Stimulated activated CD8-positive, alpha-beta memory T cell treated with anti-CD3 and anti-CD28 coated beads, Interleukin-15, amount 100 ng/mL, for 4 hours (primary cell): ENCODE measurements around the gene CAMK2D.

Experiments used
- DNase-seq, 2 donors: peaks; one replicate each; pipeline ENCODE4 v3.0.0-alpha.2; 2020; ENCODE audit warnings: low read depth in 2 of 2

Gene CAMK2D

DNA sequence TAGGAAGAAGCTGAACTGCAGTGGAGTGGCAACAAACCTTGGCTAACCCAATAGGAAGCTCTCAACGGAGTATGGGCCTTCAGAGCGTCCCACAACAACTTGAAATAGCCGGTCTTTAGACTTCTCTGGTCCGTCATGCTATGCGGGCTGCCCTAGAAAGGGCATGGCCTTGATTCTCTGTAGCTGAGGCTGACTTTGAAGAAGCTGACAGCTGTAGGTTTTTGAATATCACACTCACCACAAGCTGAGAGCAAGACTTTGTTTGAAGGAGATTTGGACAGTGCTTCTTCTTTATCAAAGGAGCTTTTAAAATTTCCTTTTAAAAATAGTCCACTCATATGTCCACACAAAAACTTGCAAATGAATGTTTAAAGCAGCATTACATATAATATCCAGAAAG is 322.9 kb downstream of the CAMK2D start:
- DNase-seq = no peak

DNA sequence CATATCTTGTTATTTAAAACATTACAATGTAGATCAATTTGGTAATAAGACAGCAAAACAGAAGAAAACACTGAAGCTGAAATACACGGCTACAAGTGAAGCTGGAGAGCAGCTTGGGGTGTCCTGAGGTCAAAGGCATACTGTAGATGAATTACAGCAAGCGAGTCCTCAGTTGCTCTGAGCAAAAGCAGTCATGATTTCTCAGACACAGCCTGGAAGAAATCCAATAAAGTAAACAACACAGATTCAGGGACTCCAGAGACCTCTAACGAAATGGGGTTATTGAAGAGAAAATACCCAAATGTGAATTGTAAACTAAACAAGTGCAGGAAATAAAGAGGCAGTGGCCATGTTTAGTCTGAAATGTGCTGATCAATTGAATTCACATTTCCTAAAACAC is 324.4 kb downstream of the CAMK2D start:
- DNase-seq = no peak

GRCh38 chr4:113436360-113436759 is 325.2 kb downstream of the CAMK2D start:
- DNase-seq = no peak

GRCh38 chr4:113435893-113436292 is 325.6 kb downstream of the CAMK2D start:
- no peak for DNase-seq

DNA sequence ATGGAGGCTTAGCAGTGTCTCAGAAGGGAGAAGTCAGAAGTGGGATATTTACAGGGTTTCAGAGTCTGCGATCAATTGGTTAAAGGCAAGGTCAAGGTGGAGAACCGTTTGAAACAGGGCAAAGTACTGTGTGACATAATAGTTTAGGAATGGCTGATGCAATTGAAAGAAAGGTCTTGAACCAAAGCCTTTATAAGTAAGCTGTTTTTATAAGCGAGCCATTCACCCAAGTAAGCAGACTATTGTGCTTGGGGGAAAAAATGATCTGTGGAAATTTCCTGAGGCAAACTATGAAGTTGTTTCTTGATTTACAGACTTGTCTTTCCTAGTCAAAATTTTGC is 327.3 kb downstream of the CAMK2D start:
- DNase-seq = no peak

GRCh38 chr4:113433536-113434246 is 327.8 kb downstream of the CAMK2D start:
- DNase-seq = no peak

DNA sequence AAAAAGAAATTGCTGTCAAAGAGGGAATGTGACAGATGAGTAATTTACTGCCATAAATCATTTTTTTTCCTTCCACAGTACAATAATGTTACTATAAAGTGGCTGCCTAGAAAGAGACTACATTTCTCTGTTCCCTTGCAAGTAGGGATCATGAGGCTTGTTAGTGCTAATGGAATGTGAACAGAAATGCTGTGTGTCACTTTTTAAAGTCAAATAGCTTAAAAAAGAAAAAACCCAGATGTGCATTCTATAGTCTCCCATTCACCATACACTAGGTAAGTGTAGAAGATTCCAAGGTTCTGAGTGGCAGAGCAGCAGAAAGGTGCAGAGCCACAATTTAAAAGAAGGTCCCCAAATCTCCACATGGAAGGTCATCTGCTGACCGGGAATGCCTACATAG is 328.4 kb downstream of the CAMK2D start:
- DNase-seq = no peak

DNA sequence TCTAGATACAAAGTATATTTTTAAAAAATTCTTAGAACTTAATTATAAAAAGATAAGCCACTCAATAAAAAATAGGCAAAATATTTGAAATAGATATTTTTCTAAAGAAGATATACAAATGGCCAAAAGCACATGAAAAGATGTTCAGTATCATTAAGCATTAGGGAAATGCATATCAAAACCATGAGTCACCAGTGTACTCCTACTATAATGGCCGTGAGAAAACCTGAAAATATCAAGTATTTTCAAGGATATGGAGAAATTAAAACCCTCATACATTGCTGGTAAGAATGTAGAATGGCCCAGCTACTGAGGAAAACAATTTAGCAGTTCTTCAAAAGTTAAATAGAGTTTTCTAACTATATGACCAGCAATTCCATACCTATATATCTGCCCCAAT is 337.9 kb downstream of the CAMK2D start:
- no peak for DNase-seq

- no peak for DNase-seq
These were observed 340.6 kb downstream of the CAMK2D start for GRCh38 chr4:113420938-113421337.

DNA sequence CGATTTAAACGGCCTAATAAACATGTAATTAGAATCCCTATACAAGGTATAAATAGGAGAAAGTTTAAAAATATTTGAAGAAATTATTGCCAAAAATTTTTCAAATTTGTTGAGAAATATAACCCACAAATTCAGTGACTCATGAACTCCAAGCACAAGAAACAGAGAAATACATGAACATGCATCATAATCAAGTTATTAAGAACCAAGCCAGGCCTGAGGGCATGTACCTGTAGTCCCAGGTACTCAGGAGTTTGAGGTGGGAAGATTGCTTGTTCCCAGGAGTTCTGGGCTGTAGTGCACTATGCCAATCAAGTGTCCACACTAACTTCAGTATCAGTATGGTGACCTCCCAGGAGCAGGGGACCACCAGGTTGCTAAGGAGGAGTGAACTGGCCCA is 341.9 kb downstream of the CAMK2D start:
- DNase-seq = no peak

GRCh38 chr4:113411496-113411938 is 350.0 kb downstream of the CAMK2D start:
- DNase-seq = no peak

DNA sequence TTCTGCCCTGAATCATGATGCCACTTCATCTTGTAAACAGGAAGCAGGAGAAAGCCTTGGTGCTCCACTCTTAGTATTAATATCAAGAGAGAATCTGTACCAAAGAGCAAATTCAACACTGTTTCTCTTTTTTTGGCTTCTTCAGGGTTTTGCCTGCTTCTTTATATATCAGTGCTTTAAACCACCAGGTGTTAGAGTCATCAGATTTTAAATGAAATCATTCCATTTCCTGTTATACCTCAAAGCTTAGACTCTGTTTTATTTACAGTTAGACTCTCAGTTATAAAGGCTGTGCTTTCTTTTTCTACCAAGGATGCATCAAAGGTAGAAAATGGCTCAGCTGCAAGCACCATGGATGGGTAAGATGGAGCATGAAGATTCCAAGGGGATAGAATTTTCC is 350.9 kb downstream of the CAMK2D start:
- no peak for DNase-seq

GRCh38 chr4:113409181-113409580 is 352.4 kb downstream of the CAMK2D start:
- no peak for DNase-seq

DNA sequence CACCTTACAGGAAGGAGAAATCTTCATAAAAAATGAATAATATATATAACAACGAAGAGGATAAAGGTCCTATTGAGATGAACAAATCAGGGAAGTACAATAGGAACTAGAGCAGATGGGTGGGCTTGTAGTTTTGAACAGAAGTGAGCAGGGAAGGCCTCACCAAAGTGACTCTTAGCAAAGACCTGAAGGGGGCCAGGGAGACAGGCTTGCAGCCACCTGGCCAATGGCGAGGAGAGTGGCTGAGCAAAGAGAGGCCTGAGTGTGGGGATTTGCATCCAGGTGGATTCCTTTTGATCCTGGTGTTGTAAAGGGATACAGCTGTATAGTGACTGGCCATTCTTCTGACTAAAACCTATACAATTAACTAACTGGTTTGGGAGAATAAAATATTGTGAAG is 354.1 kb downstream of the CAMK2D start:
- no peak for DNase-seq

DNA sequence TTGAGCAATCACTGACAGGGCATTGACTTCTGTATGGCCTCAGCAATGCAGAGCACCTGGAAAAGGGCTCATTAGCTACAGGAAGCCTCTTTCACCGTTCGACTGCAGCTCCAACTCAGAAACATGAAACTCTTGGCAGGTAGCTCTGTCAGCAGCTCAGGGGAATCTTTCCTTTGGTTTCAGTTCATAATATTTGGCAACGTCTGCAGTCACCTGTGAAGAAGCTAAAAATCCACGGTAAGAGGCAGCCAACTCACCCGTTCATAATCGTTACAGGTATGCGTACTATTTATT is 354.9 kb downstream of the CAMK2D start:
- DNase-seq = no peak

- DNase-seq = no peak
These were observed 355.4 kb downstream of the CAMK2D start for GRCh38 chr4:113405874-113406722.

DNA sequence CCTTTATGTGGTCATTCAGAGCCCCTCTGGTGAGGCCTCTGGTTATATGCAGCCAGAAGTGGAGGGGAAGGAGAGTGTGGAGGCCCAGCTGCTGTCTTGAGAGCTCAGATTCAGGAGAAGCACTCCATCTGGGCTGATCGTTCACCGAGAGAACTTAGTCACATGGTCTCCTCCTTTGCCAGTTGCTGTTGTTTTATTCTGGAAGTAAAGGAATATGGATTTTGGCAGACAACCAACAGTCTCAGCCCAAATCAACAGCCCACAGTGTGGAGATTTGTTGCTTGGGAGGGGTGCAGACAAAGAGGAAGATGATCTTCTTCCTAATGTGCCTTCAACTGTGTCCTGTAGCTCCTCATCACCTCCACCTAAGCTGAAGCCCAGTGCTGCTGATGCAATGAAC is 356.7 kb downstream of the CAMK2D start:
- DNase-seq = no peak

DNA sequence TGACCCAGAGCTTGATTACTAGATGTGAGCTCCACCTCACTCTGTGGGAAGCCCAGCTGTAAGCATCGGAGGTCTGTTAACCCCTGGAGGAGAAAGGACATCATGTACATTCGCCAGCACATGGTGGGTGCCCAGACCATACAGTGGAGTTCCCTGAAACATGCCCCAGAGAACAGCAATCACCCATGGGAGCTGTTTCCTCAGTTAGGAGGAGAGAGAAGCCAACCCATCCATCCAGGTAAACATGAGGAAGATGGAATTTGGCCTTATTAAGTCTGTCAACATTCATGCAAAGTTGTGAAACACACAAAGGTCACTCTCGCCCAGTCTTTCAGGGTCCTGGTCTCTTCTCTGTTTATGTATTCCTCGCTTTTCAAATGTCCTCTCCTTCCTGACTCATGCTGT is 357.4 kb downstream of the CAMK2D start:
- DNase-seq = no peak
